D341Med (cell line): ENCODE results near the gene VPS39.

ENCODE experiments used
- DNase-seq: peaks from one replicate; pipeline ENCODE4 v3.0.0; 2012; ENCODE audit warnings: low spot score

Gene VPS39

GRCh38 chr15:42145546-42146455 is 62.3 kb downstream of the VPS39 start:
- no peak for DNase-seq

GRCh38 chr15:42144841-42145375 is 63.2 kb downstream of the VPS39 start:
- no peak for DNase-seq

GRCh38 chr15:42143866-42144625 is 64.1 kb downstream of the VPS39 start:
- no peak for DNase-seq

- no peak for DNase-seq
Observed at GRCh38 chr15:42143356-42143755, 64.7 kb downstream of the VPS39 start.

- no peak for DNase-seq
Observed at GRCh38 chr15:42141795-42142667, 66.1 kb downstream of the VPS39 start.

GRCh38 chr15:42141246-42141645 is 66.9 kb downstream of the VPS39 start:
- DNase-seq, result no peak

GRCh38 chr15:42140383-42141070 is 67.6 kb downstream of the VPS39 start:
- DNase-seq, result no peak

- peak; percentile 7 for DNase-seq
Observed at GRCh38 chr15:42139596-42139995, 68.5 kb downstream of the VPS39 start.

GRCh38 chr15:42138968-42139386 is 69.1 kb downstream of the VPS39 start:
- no peak for DNase-seq

- DNase-seq, result no peak
Observed at GRCh38 chr15:42138411-42138810, 69.7 kb downstream of the VPS39 start.

- no peak for DNase-seq
Observed at GRCh38 chr15:42137461-42138261, 70.4 kb downstream of the VPS39 start.

GRCh38 chr15:42136513-42136912 is 71.6 kb downstream of the VPS39 start:
- DNase-seq, result no peak

GRCh38 chr15:42135351-42135750 is 72.8 kb downstream of the VPS39 start:
- no peak for DNase-seq

GRCh38 chr15:42134617-42135245 is 73.4 kb downstream of the VPS39 start:
- DNase-seq, result no peak

GRCh38 chr15:42133886-42134502 is 74.1 kb downstream of the VPS39 start:
- DNase-seq, result peak; percentile 86

GRCh38 chr15:42133356-42133755 is 74.7 kb downstream of the VPS39 start:
- DNase-seq, result no peak

- peak; percentile 66 for DNase-seq
Observed at GRCh38 chr15:42131826-42132806, 76.0 kb downstream of the VPS39 start.

GRCh38 chr15:42131006-42131405 is 77.1 kb downstream of the VPS39 start:
- DNase-seq, result no peak
